Type B pancreatic cell (in vitro differentiated cells): Measurements from ENCODE around the gene PPEF1. TPM values are rescaled to one million over a fixed set of nuclear protein-coding genes. Genes with fewer than 3 reads are reported as not detected.

Source experiments
- DNase-seq: peaks from one replicate; pipeline ENCODE4 v3.0.0; 2021; ENCODE audit warnings: mixed read lengths; ENCODE audit not compliant: unreplicated experiment; ENCODE audit errors: extremely low spot score
- H3K27ac Mint-ChIP-seq: 2 replicates; pipeline ENCODE4 v1.8.0; 2021; ENCODE audit warnings: mild to moderate bottlenecking, mixed read lengths
- H3K27me3 Mint-ChIP-seq: 2 replicates; pipeline ENCODE4 v1.8.0; 2021; ENCODE audit warnings: mixed read lengths
- H3K36me3 Mint-ChIP-seq: 2 replicates; pipeline ENCODE4 v1.8.0; 2021; ENCODE audit warnings: mixed read lengths
- H3K4me1 Mint-ChIP-seq: one replicate; pipeline ENCODE4 v1.8.0; 2021; ENCODE audit warnings: mixed read lengths; ENCODE audit not compliant: unreplicated experiment
- H3K4me3 Mint-ChIP-seq: 2 replicates; pipeline ENCODE4 v1.8.0; 2021; ENCODE audit warnings: mild to moderate bottlenecking, mixed read lengths
- H3K9me3 Mint-ChIP-seq: 2 replicates; pipeline ENCODE4 v1.8.0; 2021; ENCODE audit warnings: mixed read lengths
- total RNA-seq: library from RNA; stranded (reverse); gene quantifications from 2 replicates; pipeline ENCODE4 v1.2.1, GENCODE V29; 2021; ENCODE audit warnings: low replicate concordance
- TF ChIP-seq, protein P1 (sequence below): fragments of 200-600 bp; sonication (generic); conservative IDR thresholded peaks from 2 replicates; pipeline ENCODE4 v1.5.0; 2021; ENCODE audit warnings: antibody characterized with exemption, mild to moderate bottlenecking

Gene PPEF1
- total RNA-seq, 1 donor from 2014 or later = 1.6 TPM

DNA sequence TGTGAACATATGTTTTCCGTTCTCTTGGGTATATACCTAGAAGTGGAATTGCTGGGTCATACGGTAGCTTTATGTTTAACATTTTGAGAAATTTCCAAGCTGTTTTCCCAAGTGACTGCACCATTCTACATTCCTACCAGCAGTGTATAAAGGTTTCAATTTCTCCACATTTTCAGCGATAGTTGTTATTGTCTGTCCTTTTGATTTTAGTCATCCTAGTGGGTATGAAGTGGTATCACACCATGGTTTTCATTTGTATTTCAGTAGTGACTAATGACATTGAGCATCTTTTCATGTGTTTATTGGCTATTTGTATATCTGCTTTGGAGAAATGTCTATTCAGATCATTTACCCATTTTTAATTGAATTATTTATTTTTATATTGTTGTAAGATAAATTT, 2.4 kb downstream of the PPEF1 start:
- peaks cover 7% of the 10 kb centered on the region for H3K4me1 Mint-ChIP-seq

DNA sequence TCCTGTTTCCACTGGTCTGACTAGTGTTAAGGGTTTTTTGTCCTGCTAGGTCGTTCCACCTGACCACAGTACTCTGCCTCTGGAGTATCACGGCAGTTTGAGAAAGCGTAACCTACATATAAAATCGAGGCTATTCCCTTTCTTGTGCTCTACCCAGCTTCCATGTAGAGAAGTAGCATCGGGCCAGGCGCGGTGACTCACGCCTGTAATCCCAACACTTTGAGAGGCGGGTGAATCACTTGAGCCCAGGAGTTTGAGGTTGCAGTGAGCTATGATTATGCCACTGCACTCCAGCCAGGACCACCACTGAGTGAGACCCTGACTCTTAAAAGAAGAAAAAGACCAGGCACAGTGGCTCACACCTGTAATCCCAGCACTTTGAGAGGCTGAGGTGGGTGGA, 7.5 kb downstream of the PPEF1 start:
- H3K4me3 Mint-ChIP-seq = no peak overlapping the region
- H3K27me3 Mint-ChIP-seq = no peaks in the 10 kb centered on the region
- H3K4me1 Mint-ChIP-seq = no peaks in the 10 kb centered on the region
- H3K9me3 Mint-ChIP-seq = no peaks in the 10 kb centered on the region
- DNase-seq = no peak
- TF ChIP-seq, protein P1, sequence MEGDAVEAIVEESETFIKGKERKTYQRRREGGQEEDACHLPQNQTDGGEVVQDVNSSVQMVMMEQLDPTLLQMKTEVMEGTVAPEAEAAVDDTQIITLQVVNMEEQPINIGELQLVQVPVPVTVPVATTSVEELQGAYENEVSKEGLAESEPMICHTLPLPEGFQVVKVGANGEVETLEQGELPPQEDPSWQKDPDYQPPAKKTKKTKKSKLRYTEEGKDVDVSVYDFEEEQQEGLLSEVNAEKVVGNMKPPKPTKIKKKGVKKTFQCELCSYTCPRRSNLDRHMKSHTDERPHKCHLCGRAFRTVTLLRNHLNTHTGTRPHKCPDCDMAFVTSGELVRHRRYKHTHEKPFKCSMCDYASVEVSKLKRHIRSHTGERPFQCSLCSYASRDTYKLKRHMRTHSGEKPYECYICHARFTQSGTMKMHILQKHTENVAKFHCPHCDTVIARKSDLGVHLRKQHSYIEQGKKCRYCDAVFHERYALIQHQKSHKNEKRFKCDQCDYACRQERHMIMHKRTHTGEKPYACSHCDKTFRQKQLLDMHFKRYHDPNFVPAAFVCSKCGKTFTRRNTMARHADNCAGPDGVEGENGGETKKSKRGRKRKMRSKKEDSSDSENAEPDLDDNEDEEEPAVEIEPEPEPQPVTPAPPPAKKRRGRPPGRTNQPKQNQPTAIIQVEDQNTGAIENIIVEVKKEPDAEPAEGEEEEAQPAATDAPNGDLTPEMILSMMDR = no peak
- no peaks in the 10 kb centered on the region for H3K36me3 Mint-ChIP-seq
- no peak overlapping the region for H3K27ac Mint-ChIP-seq

More for the DNA sequence above, 2.4 kb downstream of the PPEF1 start:
- Mint-ChIP-seq H3K27ac (no peak overlapping the region), H3K4me3 (no peak overlapping the region), H3K27me3 (no peaks in the 10 kb centered on the region), H3K36me3 (no peaks in the 10 kb centered on the region), H3K9me3 (no peaks in the 10 kb centered on the region)
- TF ChIP-seq, protein P1 = peak; percentile 52
- no peak for DNase-seq

GRCh38 chrX:18719852-18720251, 12.4 kb downstream of the PPEF1 start:
- H3K27ac Mint-ChIP-seq = no peak overlapping the region
- H3K27me3 Mint-ChIP-seq = no peaks in the 10 kb centered on the region
- TF ChIP-seq, protein P1 = no peak
- no peaks in the 10 kb centered on the region for H3K36me3 Mint-ChIP-seq
- peaks cover 5% of the 10 kb centered on the region for H3K4me1 Mint-ChIP-seq
- peaks cover 5% of the 10 kb centered on the region for H3K9me3 Mint-ChIP-seq
- H3K4me3 Mint-ChIP-seq = no peak overlapping the region
- DNase-seq = no peak

- H3K27me3 Mint-ChIP-seq = no peaks in the 10 kb centered on the region
- no peak overlapping the region for H3K27ac Mint-ChIP-seq
- no peak for DNase-seq
- no peaks in the 10 kb centered on the region for H3K36me3 Mint-ChIP-seq
- TF ChIP-seq, protein P1 = no peak
- no peak overlapping the region for H3K4me3 Mint-ChIP-seq
- H3K4me1 Mint-ChIP-seq = peaks cover 5% of the 10 kb centered on the region
- H3K9me3 Mint-ChIP-seq = peaks cover 5% of the 10 kb centered on the region
Measured at GRCh38 chrX:18721683-18722499, 14.4 kb downstream of the PPEF1 start.

DNA sequence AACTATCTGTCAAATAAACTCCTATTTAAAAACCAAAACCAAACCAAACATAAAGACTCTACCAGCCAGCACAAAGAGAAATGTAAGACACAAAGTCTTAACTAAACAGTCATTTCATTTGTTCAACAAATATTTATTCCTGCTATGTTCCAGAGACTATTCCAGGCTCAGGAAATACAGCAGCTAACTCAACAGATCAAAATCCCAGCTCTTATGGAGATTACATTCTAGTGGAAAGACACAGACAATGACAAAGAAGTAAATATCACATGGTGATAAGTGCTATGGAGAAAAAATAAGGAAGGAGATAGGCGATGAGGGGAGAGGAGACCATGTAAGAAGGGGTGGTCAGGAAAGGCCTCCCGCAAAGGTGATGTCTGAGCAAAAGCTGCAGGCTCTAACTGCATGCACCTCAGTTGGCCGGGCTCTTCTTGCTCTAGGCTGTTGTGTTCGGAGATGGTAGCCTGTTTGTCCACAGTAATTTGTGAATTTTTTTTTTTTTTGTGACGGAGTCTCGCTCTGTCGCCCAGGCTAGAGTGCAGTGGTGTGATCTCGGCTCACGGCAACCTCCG, 15.1 kb downstream of the PPEF1 start:
- no peak overlapping the region for H3K4me3 Mint-ChIP-seq
- no peaks in the 10 kb centered on the region for H3K36me3 Mint-ChIP-seq
- H3K27ac Mint-ChIP-seq = no peak overlapping the region
- TF ChIP-seq, protein P1 = no peak
- DNase-seq = no peak
- H3K27me3 Mint-ChIP-seq = no peaks in the 10 kb centered on the region
- H3K9me3 Mint-ChIP-seq = peaks cover 5% of the 10 kb centered on the region
- peaks cover 5% of the 10 kb centered on the region for H3K4me1 Mint-ChIP-seq
